K562 (cell line): ENCODE measurements around the gene TMEM116. TPM values are rescaled to one million over a fixed set of nuclear protein-coding genes. Genes with fewer than 3 reads are reported as not detected.

Experiments
- microRNA-seq: library from miRNA; unstranded; fragments of <30 nt; microRNA quantifications from one replicate; pipeline ENCODE4, GENCODE V29; 2018; ENCODE audit warnings: borderline microRNAs expressed
- polyA plus RNA-seq, 8 experiments: library from polyadenylated mRNA; depleted of rRNA in 4 of 8; stranded (reverse) in 5 of 8; unstranded in 3 of 8; fragments of >200 nt; fragmentation: Nextera tagmentation in 2 of 8; fragmentation: Illumina TruSeq in 1 of 8; extraction: Ambion mirVana in 2 of 8; extraction: Trizol in 1 of 8; gene quantifications; 2 replicates each; pipeline versions ENCODE4 v1.2.1 to v1.2.3, GENCODE V29; 2011 to 2014; ENCODE audit warnings: inconsistent platforms in 1 of 8, missing spikeins in 1 of 8
- small RNA-seq: library from RNA; depleted of rRNA; stranded (forward); fragments of <200 nt; gene quantifications from one replicate; pipeline ENCODE3, GENCODE V24; 2014
- total RNA-seq, 7 experiments: library from RNA; depleted of rRNA in 6 of 7; stranded (reverse); fragments of >200 nt in 6 of 7; fragmentation: Illumina TruSeq in 2 of 7; extraction: Trizol in 2 of 7; gene quantifications; 2 replicates each; pipeline versions ENCODE4 v1.2.1 to v1.2.3, GENCODE V29; 2011 to 2021; ENCODE audit warnings: low replicate concordance in 1 of 7

Gene TMEM116
- total and polyA plus RNA-seq, 9 of the 15 experiments (the other 6 are each of a cell fraction or from before 2014, with no cell fraction given) = 5.2 to 78.6 (median 13.9) TPM

Small RNA genes lying within 50 kb of the gene (microRNA-seq; reads per million reads assigned to microRNA genes)
- gene MIR3657 = 2.3 reads per million, percentile 29 among the genes with 10 or more reads in this experiment

Small RNA genes lying within 50 kb of the gene (small RNA-seq; reads per million reads assigned to genes)
- gene AC004024.1 (not detected), gene MIR3657 (0.11 reads per million)

Other genes starting within 250 kb of the TMEM116 start
- 15.7 and 19.1 TPM in 2 replicates for gene ALDH2, start 246.2 kb downstream of the TMEM116 start, total RNA-seq (2014; rRNA removed)
- gene ALDH2, start 246.2 kb downstream of the TMEM116 start, total RNA-seq (2014; rRNA removed; fragmentation: Illumina TruSeq; extraction: Trizol) = 7.4 TPM in 2 replicates
- 11.9 and 12.2 TPM in 2 replicates for gene ALDH2, start 246.2 kb downstream of the TMEM116 start, total RNA-seq (2015; rRNA removed; fragmentation: Illumina TruSeq; extraction: Trizol)
- 22.5 and 23.4 TPM in 2 replicates for gene ALDH2, start 246.2 kb downstream of the TMEM116 start, total RNA-seq (2021)
- gene ALDH2, start 246.2 kb downstream of the TMEM116 start, polyA plus RNA-seq (2011; rRNA removed) = 12.0 and 30.2 TPM in 2 replicates
- 12.6 and 14.9 TPM in 2 replicates for gene ALDH2, start 246.2 kb downstream of the TMEM116 start, polyA plus RNA-seq (2014; fragmentation: Illumina TruSeq; extraction: Trizol)
- 1 to 10 TPM; 1.9 to 5.4 TPM for gene ALDH2, start 246.2 kb downstream of the TMEM116 start, polyA plus RNA-seq (2014; fragmentation: Nextera tagmentation; extraction: Ambion mirVana)
- gene ALDH2, start 246.2 kb downstream of the TMEM116 start, polyA plus RNA-seq (2014; rRNA removed) = 16.6 and 18.1 TPM in 2 replicates
- 61.3 and 63.3 TPM in 2 replicates for gene MAPKAPK5, start 170.9 kb downstream of the TMEM116 start, total RNA-seq (2014; rRNA removed)
- 56.7 and 60.4 TPM in 2 replicates for gene MAPKAPK5, start 170.9 kb downstream of the TMEM116 start, total RNA-seq (2014; rRNA removed; fragmentation: Illumina TruSeq; extraction: Trizol)
- gene MAPKAPK5, start 170.9 kb downstream of the TMEM116 start, total RNA-seq (2015; rRNA removed; fragmentation: Illumina TruSeq; extraction: Trizol) = 55.3 and 57.6 TPM in 2 replicates
- 61.5 and 72.1 TPM in 2 replicates for gene MAPKAPK5, start 170.9 kb downstream of the TMEM116 start, total RNA-seq (2021)
- 67.0 and 68.4 TPM in 2 replicates for gene MAPKAPK5, start 170.9 kb downstream of the TMEM116 start, polyA plus RNA-seq (2011; rRNA removed)
- 57.1 and 58.4 TPM in 2 replicates for gene MAPKAPK5, start 170.9 kb downstream of the TMEM116 start, polyA plus RNA-seq (2014; fragmentation: Illumina TruSeq; extraction: Trizol)
- gene MAPKAPK5, start 170.9 kb downstream of the TMEM116 start, polyA plus RNA-seq (2014; fragmentation: Nextera tagmentation; extraction: Ambion mirVana) = 10 to 100 TPM; 11.6 to 17.7 TPM
- 55.2 and 67.0 TPM in 2 replicates for gene MAPKAPK5, start 170.9 kb downstream of the TMEM116 start, polyA plus RNA-seq (2014; rRNA removed)
- 58.6 and 60.7 TPM in 2 replicates for gene ERP29, start 261 bp upstream of the TMEM116 start, total RNA-seq (2014; rRNA removed)
- 112 and 113 TPM in 2 replicates for gene ERP29, start 261 bp upstream of the TMEM116 start, total RNA-seq (2014; rRNA removed; fragmentation: Illumina TruSeq; extraction: Trizol)
- gene ERP29, start 261 bp upstream of the TMEM116 start, total RNA-seq (2015; rRNA removed; fragmentation: Illumina TruSeq; extraction: Trizol) = 133 TPM in 2 replicates
- 82.3 and 97.5 TPM in 2 replicates for gene ERP29, start 261 bp upstream of the TMEM116 start, total RNA-seq (2021)
- 111 and 129 TPM in 2 replicates for gene ERP29, start 261 bp upstream of the TMEM116 start, polyA plus RNA-seq (2011; rRNA removed)
- 106 and 110 TPM in 2 replicates for gene ERP29, start 261 bp upstream of the TMEM116 start, polyA plus RNA-seq (2014; fragmentation: Illumina TruSeq; extraction: Trizol)
- 100 to 1,000 TPM in 1 of 2 experiments, 10 to 100 TPM in 1; 42.4 to 146 TPM for gene ERP29, start 261 bp upstream of the TMEM116 start, polyA plus RNA-seq (2014; fragmentation: Nextera tagmentation; extraction: Ambion mirVana)
- gene ERP29, start 261 bp upstream of the TMEM116 start, polyA plus RNA-seq (2014; rRNA removed) = 136 and 137 TPM in 2 replicates
- gene NAA25, start 95.6 kb upstream of the TMEM116 start, total RNA-seq (2014; rRNA removed) = 31.6 and 33.9 TPM in 2 replicates
- gene NAA25, start 95.6 kb upstream of the TMEM116 start, total RNA-seq (2014; rRNA removed; fragmentation: Illumina TruSeq; extraction: Trizol) = 48.9 and 54.7 TPM in 2 replicates
- gene NAA25, start 95.6 kb upstream of the TMEM116 start, total RNA-seq (2015; rRNA removed; fragmentation: Illumina TruSeq; extraction: Trizol) = 38.9 and 41.9 TPM in 2 replicates
- 59.6 and 61.2 TPM in 2 replicates for gene NAA25, start 95.6 kb upstream of the TMEM116 start, total RNA-seq (2021)
- 46.2 and 54.6 TPM in 2 replicates for gene NAA25, start 95.6 kb upstream of the TMEM116 start, polyA plus RNA-seq (2011; rRNA removed)
- gene NAA25, start 95.6 kb upstream of the TMEM116 start, polyA plus RNA-seq (2014; fragmentation: Illumina TruSeq; extraction: Trizol) = 35.5 and 49.4 TPM in 2 replicates
- 10 to 100 TPM; 40.6 to 53.4 TPM for gene NAA25, start 95.6 kb upstream of the TMEM116 start, polyA plus RNA-seq (2014; fragmentation: Nextera tagmentation; extraction: Ambion mirVana)
- 26.6 and 29.0 TPM in 2 replicates for gene NAA25, start 95.6 kb upstream of the TMEM116 start, polyA plus RNA-seq (2014; rRNA removed)
- gene TRAFD1, start 112.4 kb upstream of the TMEM116 start, total RNA-seq (2014; rRNA removed) = 41.6 and 51.5 TPM in 2 replicates
- 41.3 and 44.6 TPM in 2 replicates for gene TRAFD1, start 112.4 kb upstream of the TMEM116 start, total RNA-seq (2014; rRNA removed; fragmentation: Illumina TruSeq; extraction: Trizol)
- 37.9 and 41.6 TPM in 2 replicates for gene TRAFD1, start 112.4 kb upstream of the TMEM116 start, total RNA-seq (2015; rRNA removed; fragmentation: Illumina TruSeq; extraction: Trizol)
- 46.7 and 49.2 TPM in 2 replicates for gene TRAFD1, start 112.4 kb upstream of the TMEM116 start, total RNA-seq (2021)
- gene TRAFD1, start 112.4 kb upstream of the TMEM116 start, polyA plus RNA-seq (2011; rRNA removed) = 54.5 and 56.1 TPM in 2 replicates
- 50.7 and 65.6 TPM in 2 replicates for gene TRAFD1, start 112.4 kb upstream of the TMEM116 start, polyA plus RNA-seq (2014; fragmentation: Illumina TruSeq; extraction: Trizol)
- gene TRAFD1, start 112.4 kb upstream of the TMEM116 start, polyA plus RNA-seq (2014; fragmentation: Nextera tagmentation; extraction: Ambion mirVana) = 10 to 100 TPM; 54.5 to 85.5 TPM
- gene TRAFD1, start 112.4 kb upstream of the TMEM116 start, polyA plus RNA-seq (2014; rRNA removed) = 54.5 and 56.6 TPM in 2 replicates